ENCODE measurements around the gene SSR4.
A peak's percentile ranks its signal among the peaks of the same experiment; 100 is the strongest.

Gene SSR4

DNA sequence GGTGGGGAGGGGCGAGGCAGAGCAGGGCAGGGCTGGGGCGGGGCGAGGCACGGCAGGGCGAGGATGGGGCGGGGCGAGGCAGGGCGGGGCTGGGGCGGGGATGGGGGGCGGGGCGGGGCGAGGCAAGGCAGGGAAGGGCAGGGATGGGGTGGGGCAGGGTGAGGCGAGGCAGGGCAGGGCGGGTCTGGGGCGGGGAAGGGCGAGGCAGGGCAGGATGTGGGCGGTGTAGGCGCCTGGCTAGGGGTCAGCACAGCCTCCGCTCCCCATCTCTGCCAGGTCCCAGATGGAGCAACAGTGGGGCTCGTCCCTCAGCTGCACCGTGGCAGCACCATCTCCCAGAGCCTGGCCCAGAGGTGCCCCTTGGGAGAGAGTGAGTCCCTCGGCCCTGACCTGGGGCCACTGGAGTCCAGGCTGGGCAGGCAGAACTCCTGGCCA lies 17.8 kb upstream of the SSR4 start:
- TF ChIP-seq ZFX (IDR thresholded peaks at IDR 0.05): no peak
- TF ChIP-seq CTCF (conservative IDR thresholded peaks at IDR 0.05): no peak

DNA sequence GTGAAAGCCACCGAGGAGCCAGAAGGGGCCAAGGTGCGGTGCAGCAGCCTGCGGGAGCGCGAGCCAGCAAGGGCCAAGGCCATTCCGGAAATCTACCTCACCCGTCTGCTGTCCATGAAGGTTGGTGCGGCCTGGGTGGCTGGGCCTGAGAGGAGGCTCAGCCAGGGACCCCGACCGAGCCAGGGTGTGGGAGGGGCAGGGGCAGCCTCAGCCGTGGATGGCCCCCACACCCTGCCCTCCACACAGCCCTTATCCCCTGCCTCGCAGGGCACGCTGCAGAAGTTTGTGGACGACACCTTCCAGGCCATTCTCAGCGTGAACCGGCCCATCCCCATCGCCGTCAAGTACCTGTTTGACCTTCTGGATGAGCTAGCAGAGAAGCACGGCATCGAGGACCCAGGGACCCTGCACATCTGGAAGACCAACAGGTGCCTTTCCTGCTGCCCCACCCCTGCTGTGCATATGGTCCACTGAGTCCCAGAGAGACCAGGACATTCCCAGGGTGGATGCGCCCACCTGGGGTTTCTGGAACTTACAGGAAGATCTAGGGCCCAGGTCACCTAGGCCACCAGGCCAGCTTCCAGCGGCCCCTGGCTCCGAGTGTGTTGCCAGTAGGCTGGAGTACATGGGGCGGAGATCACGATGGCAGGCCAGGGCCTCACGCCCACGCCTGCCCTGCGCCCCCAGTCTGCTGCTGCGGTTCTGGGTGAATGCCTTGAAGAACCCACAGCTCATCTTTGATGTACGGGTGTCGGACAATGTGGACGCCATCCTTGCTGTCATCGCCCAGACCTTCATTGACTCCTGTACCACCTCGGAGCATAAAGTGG lies 17.0 kb upstream of the SSR4 start:
- no peak overlapping the region for H3K27ac ChIP-seq
- TF ChIP-seq CTCF (conservative IDR thresholded peaks at IDR 0.05): no peak
- TF ChIP-seq ZFX (IDR thresholded peaks at IDR 0.05): no peak

More for the DNA sequence above, 17.8 kb upstream of the SSR4 start:
- no peak overlapping the region for H3K27ac ChIP-seq

- TF ChIP-seq ZFX (IDR thresholded peaks at IDR 0.05): no peak
- TF ChIP-seq CTCF (conservative IDR thresholded peaks at IDR 0.05): no peak
- no peak overlapping the region for H3K27ac ChIP-seq
These were observed 16.3 kb upstream of the SSR4 start for GRCh38 chrX:153778181-153778580.

DNA sequence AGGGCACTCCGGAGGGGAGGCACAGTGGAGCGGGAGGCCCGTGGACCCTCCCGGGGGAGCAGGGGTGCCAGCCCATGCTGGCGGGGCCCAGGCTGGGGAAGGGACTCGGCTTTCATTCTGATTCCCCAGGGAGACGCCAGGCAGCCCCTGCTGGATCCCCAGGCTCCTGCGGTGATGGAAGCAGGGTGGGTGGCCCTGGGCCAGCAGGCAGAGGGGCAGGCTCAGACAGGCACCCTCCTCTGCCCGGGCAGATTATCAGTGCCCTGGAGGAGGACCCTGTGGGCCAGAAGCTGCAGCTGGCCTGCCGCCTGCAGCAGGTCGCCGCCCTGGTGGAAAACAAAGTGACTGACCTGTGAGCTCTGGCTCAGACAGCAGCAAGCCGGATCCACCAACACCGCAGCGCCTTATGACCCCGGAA lies 15.8 kb upstream of the SSR4 start:
- H3K27ac ChIP-seq: no peak overlapping the region
- TF ChIP-seq CTCF (conservative IDR thresholded peaks at IDR 0.05) (no peak; the same call in 1 of the 2 replicates), ZFX (IDR thresholded peaks at IDR 0.05) (no peak)

DNA sequence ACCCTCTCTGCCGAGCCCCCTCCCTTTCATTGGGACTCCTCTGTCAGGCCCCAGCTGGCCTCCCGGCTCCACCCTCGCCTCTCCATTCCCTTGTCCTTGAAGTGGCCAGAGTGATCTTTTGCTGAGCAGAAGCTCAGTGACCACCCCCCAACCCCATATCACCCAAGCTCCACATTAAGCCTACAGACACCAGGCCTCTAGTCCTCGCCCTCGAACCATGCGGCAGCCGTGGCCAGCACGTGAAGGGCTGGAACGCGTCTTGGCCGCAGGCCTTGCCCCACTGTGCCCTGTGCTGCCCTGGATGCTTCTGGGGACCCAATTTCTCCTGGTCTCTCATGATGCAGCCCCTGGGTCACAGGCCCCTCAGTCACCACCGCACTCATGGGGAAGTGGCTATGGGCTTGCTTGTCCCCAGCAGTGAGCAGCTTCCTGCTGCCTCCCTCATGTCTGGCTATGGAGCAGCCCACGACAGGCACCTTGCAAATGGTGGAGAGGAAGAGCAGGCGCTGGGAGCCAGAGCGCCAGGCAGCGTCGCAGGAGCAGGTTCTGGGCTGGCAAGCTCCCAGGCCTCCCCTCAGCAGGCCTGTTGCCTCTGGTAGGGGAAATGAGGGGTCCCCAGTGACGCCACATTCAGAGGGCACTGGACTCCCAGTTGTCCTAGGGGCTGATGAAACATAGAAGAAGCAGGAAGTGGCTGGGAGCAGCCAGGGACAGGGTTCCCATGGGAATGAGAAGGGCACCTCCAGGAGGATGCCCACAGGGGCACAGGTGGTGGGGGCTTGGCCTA lies 14.4 kb upstream of the SSR4 start:
- no peak for TF ChIP-seq ZFX (IDR thresholded peaks at IDR 0.05)
- no peak for TF ChIP-seq CTCF (conservative IDR thresholded peaks at IDR 0.05)
- H3K27ac ChIP-seq: peak overlapping the region; percentile 21; the same call in 1 of the 2 replicates

GRCh38 chrX:153780678-153781427 lies 13.6 kb upstream of the SSR4 start, which contains the start of gene SRPK3:
TSS of gene SRPK3 (plus strand) at chrX:153781041. CDS start at chrX:153781087, 46 bp downstream.
- H3K27ac ChIP-seq: peak within 1 kb of the TSS; percentile 21; the same call in 1 of the 2 replicates
- TF ChIP-seq ZFX (IDR thresholded peaks at IDR 0.05) (no peak), CTCF (conservative IDR thresholded peaks at IDR 0.05) (no peak)

Measured in C4-2B (cell line).